K562 (cell line): ENCODE data around the gene EEF1A2. TPM values are rescaled to one million over a fixed set of nuclear protein-coding genes. Genes with fewer than 3 reads are reported as not detected.

ENCODE experiments used
- ATAC-seq: fragments of 200-7000 bp; cut with Tn5 transposase; 3 replicates; pipeline ENCODE4 v1.9.1; 2020; ENCODE audit warnings: moderate library complexity
- BruUV-seq: library from RNA; stranded (reverse); fragments of 400-500 nt; replicated peaks from 2 replicates; lab custom pipeline; 2021; lab: Mats Ljungman, UMichigan
- CTCF ChIA-PET: fragments of 300-600 bp; formaldehyde crosslinking; extraction: SDS; loops from one replicate; lab custom pipeline; 2021; ENCODE audit warnings: low intra/inter-chr PET ratio; lab: Yijun Ruan, JAX
- POLR2A ChIA-PET: fragments of 300-600, 350-650 bp; sonication (Branson Sonifier 250); formaldehyde crosslinking; extraction: SDS; loops from one replicate; lab custom pipeline; 2021; ENCODE audit warnings: antibody characterized with exemption, inconsistent platforms; lab: Yijun Ruan, JAX
- DNase-seq, 4 experiments: peaks; one replicate each; pipeline versions ENCODE4 v3.0.0 to v3.0.0-alpha.2; 2011 to 2018; ENCODE audit warnings: low spot score in 3 of 4, mixed read lengths in 3 of 4; ENCODE audit errors: extremely low read depth in 1 of 4
- FAIRE-seq: peaks from 2 replicates; lab custom pipeline; 2011; peaks lifted over from hg19 to GRCh38; lab: Jason Lieb, UNC
- H2AFZ ChIP-seq: 2 replicates; pipeline ENCODE4 v1.6.0; 2011; ENCODE audit warnings: low read depth, low read length, control low read depth, inconsistent platforms
- H3K27ac ChIP-seq: fragments of 200-600 bp; 3 replicates; pipeline ENCODE4 v1.8.0; 2011; ENCODE audit warnings: low read depth, mild to moderate bottlenecking, control low read depth, inconsistent platforms, low read length, moderate library complexity, mixed read lengths; ENCODE audit errors: extremely low read depth
- H3K27me3 ChIP-seq, 2 experiments: fragments of 300-600 bp in 1 of 2; 2 replicates in 1 of 2; 3 replicates in 1 of 2; pipeline versions ENCODE4 v1.6.0 to v1.8.0; 2011; ENCODE audit warnings: inconsistent platforms in 2 of 2, low read length in 2 of 2, mild to moderate bottlenecking in 1 of 2, mixed read lengths in 1 of 2, moderate library complexity in 1 of 2; ENCODE audit not compliant: control insufficient read depth in 2 of 2, insufficient read depth in 2 of 2
- H3K36me3 ChIP-seq: fragments of 300-600 bp; 3 replicates; pipeline ENCODE4 v1.8.0; 2011; ENCODE audit warnings: mild to moderate bottlenecking, low read length, inconsistent platforms; ENCODE audit not compliant: control insufficient read depth, insufficient read depth
- H3K4me1 ChIP-seq, 2 experiments: fragments of 200-600 bp in 1 of 2; replicated peaks in 1 of 2; 2 replicates in 1 of 2; 3 replicates in 1 of 2; pipeline versions ENCODE4 v1.5.1 to v1.8.0; 2011; ENCODE audit warnings: inconsistent platforms in 2 of 2, low read length in 2 of 2, mild to moderate bottlenecking in 1 of 2, mixed read lengths in 1 of 2, moderate library complexity in 1 of 2; ENCODE audit not compliant: control insufficient read depth in 2 of 2, insufficient read depth in 2 of 2
- H3K4me2 ChIP-seq: 2 replicates; pipeline ENCODE4 v1.6.1; 2011; ENCODE audit warnings: low read length, control low read depth, inconsistent platforms, mixed read lengths; ENCODE audit not compliant: insufficient read depth
- H3K4me3 ChIP-seq: fragments of 200-600 bp; sonication (generic), shearing (Covaris generic); 2 replicates; pipeline ENCODE4 v1.5.1; 2016; ENCODE audit warnings: control low read depth, inconsistent platforms
- H3K79me2 ChIP-seq: fragments of 200-600 bp; 3 replicates; pipeline ENCODE4 v1.8.0; 2011; ENCODE audit warnings: low read length, inconsistent platforms; ENCODE audit not compliant: control insufficient read depth, insufficient read depth
- H3K9ac ChIP-seq, 2 experiments: 2 replicates each; pipeline versions ENCODE4 v1.6.0 to v1.6.1; 2011; ENCODE audit warnings: low read depth in 2 of 2, low read length in 2 of 2, control low read depth in 1 of 2, inconsistent platforms in 1 of 2, mild to moderate bottlenecking in 1 of 2, mixed read lengths in 1 of 2; ENCODE audit not compliant: insufficient read depth in 1 of 2
- H3K9me1 ChIP-seq: one replicate; pipeline ENCODE4 v1.6.0; 2011; ENCODE audit warnings: inconsistent platforms, mild to moderate bottlenecking, low read length, moderate library complexity; ENCODE audit not compliant: control insufficient read depth, insufficient read depth
- H3K9me3 ChIP-seq: replicated peaks from 2 replicates; pipeline ENCODE4 v1.5.1; 2011; ENCODE audit warnings: low read depth, low read length, inconsistent platforms; ENCODE audit not compliant: control insufficient read depth, insufficient read depth
- H4K20me1 ChIP-seq: replicated peaks from 2 replicates; pipeline ENCODE4 v1.6.1; 2011; ENCODE audit warnings: low read length, inconsistent platforms, mixed read lengths; ENCODE audit not compliant: control insufficient read depth, insufficient read depth
- CEBPB ChIP-seq: fragments of 450-650 bp; IDR thresholded peaks from 2 replicates; pipeline ENCODE4 v1.6.1; 2016; ENCODE audit warnings: missing genetic modification characterization, missing compliant biosample characterization
- KDM1A ChIP-seq, 2 experiments: fragments of 450-650 bp; IDR thresholded peaks; 2 replicates each; pipeline ENCODE4 v1.6.1; 2016; ENCODE audit warnings: mild to moderate bottlenecking in 2 of 2
- RFX5 ChIP-seq: IDR thresholded peaks from 2 replicates; pipeline ENCODE4 v1.6.1; 2011; ENCODE audit warnings: low read depth, mild to moderate bottlenecking, improper control_type of control experiment, low read length
- ZNF175 ChIP-seq: fragments of 200-800 bp; sonication (Bioruptor generic); IDR thresholded peaks from 2 replicates; pipeline ENCODE4 v1.6.1; 2016; ENCODE audit warnings: low read depth, mild to moderate bottlenecking, missing genetic modification characterization, missing compliant biosample characterization
- WGBS: fragments of 100-300 bp; shearing (Covaris generic); methylation state at CpG from one replicate; pipeline ENCODE4 v1.1.6; 2016; ENCODE audit warnings: low coverage, mixed read lengths; ENCODE audit not compliant: insufficient coverage; ENCODE audit errors: missing lambda C conversion rate; 5-methylcytosine and 5-hydroxymethylcytosine counted together
- in situ Hi-C: fragments of 300-500 bp; cut with MboI; formaldehyde crosslinking; loops from 4 replicates; pipeline ENCODE4 v1.15.0; 2018; ENCODE audit warnings: inconsistent platforms, mixed read lengths
- intact Hi-C: fragments of 100-400 bp; cut with micrococcal nuclease; formaldehyde crosslinking; loops from 2 replicates; pipeline ENCODE4 v1.14.2; 2022
- polyA plus RNA-seq, 8 experiments: library from polyadenylated mRNA; depleted of rRNA in 4 of 8; stranded (reverse) in 5 of 8; unstranded in 3 of 8; fragments of >200 nt; fragmentation: Nextera tagmentation in 2 of 8; fragmentation: Illumina TruSeq in 1 of 8; extraction: Ambion mirVana in 2 of 8; extraction: Trizol in 1 of 8; gene quantifications; 2 replicates each; pipeline versions ENCODE4 v1.2.1 to v1.2.3, GENCODE V29; 2011 to 2014; ENCODE audit warnings: inconsistent platforms in 1 of 8, missing spikeins in 1 of 8
- total RNA-seq, 7 experiments: library from RNA; depleted of rRNA in 6 of 7; stranded (reverse); fragments of >200 nt in 6 of 7; fragmentation: Illumina TruSeq in 2 of 7; extraction: Trizol in 2 of 7; gene quantifications; 2 replicates each; pipeline versions ENCODE4 v1.2.1 to v1.2.3, GENCODE V29; 2011 to 2021; ENCODE audit warnings: low replicate concordance in 1 of 7
- TF ChIP-seq, protein P1 (sequence below), 3 experiments: fragments of 200-800 bp in 1 of 3; fragments of 250-450 bp in 1 of 3; fragments of 450-650 bp in 1 of 3; sonication (Bioruptor Pico) in 1 of 3; sonication (Bioruptor generic) in 1 of 3; formaldehyde crosslinking in 1 of 3; IDR thresholded peaks; 2 replicates each; pipeline versions ENCODE4 v1.6.1 to v1.8.0; 2016 to 2022; ENCODE audit warnings: mild to moderate bottlenecking in 2 of 3, missing genetic modification characterization in 2 of 3, missing compliant biosample characterization in 1 of 3, moderate library complexity in 1 of 3
- TF ChIP-seq, protein P2 (sequence below), 2 experiments: fragments of 450-650 bp in 1 of 2; sonication (generic) in 1 of 2; formaldehyde crosslinking in 1 of 2; IDR thresholded peaks; 2 replicates each; pipeline versions ENCODE4 v1.7.1 to v1.9.0; 2016 to 2022; ENCODE audit warnings: inconsistent platforms in 1 of 2, mild to moderate bottlenecking in 1 of 2, missing genetic modification reagents in 1 of 2

The EEF1A2 gene
- total and polyA plus RNA-seq, 9 of the 15 experiments (the other 6 are each of a cell fraction or from before 2014, with no cell fraction given): 0.04 to 29.6 (median 11.5) TPM

DNA sequence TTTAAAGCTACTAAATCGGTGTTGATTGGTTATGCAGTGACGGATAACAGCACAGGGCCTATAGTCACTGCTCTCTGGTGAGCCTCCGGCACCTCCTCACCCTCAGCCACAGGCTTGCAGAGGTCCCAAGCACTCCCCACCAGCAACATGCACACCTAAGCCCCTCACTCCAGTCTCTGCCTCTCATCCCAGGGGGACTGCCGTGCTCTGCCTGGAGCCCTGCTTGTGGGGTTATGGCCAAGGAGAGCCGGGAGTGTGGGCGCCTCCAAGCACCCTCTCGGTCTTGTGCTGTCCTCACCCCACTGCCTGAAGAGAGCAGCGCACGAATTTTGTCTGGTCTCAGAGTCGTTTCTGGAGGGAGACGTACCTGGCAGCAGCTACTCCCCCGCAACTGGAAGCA lies 6.8 kb upstream of the EEF1A2 start (continued):
- TF ChIP-seq, protein P1, sequence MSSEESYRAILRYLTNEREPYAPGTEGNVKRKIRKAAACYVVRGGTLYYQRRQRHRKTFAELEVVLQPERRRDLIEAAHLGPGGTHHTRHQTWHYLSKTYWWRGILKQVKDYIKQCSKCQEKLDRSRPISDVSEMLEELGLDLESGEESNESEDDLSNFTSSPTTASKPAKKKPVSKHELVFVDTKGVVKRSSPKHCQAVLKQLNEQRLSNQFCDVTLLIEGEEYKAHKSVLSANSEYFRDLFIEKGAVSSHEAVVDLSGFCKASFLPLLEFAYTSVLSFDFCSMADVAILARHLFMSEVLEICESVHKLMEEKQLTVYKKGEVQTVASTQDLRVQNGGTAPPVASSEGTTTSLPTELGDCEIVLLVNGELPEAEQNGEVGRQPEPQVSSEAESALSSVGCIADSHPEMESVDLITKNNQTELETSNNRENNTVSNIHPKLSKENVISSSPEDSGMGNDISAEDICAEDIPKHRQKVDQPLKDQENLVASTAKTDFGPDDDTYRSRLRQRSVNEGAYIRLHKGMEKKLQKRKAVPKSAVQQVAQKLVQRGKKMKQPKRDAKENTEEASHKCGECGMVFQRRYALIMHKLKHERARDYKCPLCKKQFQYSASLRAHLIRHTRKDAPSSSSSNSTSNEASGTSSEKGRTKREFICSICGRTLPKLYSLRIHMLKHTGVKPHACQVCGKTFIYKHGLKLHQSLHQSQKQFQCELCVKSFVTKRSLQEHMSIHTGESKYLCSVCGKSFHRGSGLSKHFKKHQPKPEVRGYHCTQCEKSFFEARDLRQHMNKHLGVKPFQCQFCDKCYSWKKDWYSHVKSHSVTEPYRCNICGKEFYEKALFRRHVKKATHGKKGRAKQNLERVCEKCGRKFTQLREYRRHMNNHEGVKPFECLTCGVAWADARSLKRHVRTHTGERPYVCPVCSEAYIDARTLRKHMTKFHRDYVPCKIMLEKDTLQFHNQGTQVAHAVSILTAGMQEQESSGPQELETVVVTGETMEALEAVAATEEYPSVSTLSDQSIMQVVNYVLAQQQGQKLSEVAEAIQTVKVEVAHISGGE (CRISPR knock-in tag; IDR thresholded peaks at IDR 0.05): no peak
- TF ChIP-seq ZNF175: no peak

DNA sequence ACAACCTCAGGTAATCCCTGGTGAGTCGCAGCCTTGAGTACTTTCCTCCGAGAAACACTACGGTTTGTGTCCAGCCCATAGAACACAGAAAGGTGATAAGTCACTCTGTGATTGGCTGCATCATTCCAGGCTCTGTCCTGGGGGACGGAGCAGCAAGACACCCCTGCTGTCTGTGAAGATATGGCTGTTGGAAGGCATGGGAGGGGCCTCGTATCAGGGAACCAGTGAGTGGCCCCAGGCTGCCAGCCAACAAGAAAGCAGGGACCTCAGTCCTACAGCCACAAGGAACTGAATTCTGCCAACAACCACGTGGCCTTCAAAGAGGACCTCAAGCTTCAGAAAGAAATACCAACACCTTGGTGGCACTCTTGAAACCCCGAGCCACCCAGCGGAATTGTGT lies 6.4 kb upstream of the EEF1A2 start:
- FAIRE-seq (peak; percentile 11), DNase-seq (no peak), ATAC-seq (no peak)
- intact Hi-C loops (no loop called here), in situ Hi-C loops (no loop called here)
- H3K27me3 ChIP-seq: peaks cover 18 to 36% of the 10 kb centered on the region in 2 experiments
- H3K27ac ChIP-seq: no peak overlapping the region
- 6% methylated on average over 8 of the region's 8 CpGs for WGBS
- H3K4me1 ChIP-seq: peaks cover 0 to 42% of the 10 kb centered on the region in 2 experiments; a peak in 4 of 5 replicates
- POLR2A ChIA-PET: interaction anchor here (0.6 to 1.3 kb wide), 3 partner anchors 11 to 18 kb away, joined by 3 to 4 read pairs (median 4); partner anchors contain the start of gene PPDPF
- no peaks in the 10 kb centered on the region for H3K79me2 ChIP-seq
- no peaks in the 10 kb centered on the region for H3K9me1 ChIP-seq
- no peak overlapping the region for H3K4me3 ChIP-seq
- no peaks in the 10 kb centered on the region for H3K36me3 ChIP-seq
- peaks cover 6% of the 10 kb centered on the region for H3K9me3 ChIP-seq
- no peak overlapping the region for H3K4me2 ChIP-seq
- no peak overlapping the region for H3K9ac ChIP-seq
- CTCF ChIA-PET: no interaction called here
- no peaks in the 10 kb centered on the region for H4K20me1 ChIP-seq
- no TSS peak for BruUV-seq
- no peak overlapping the region for H2AFZ ChIP-seq
- TF ChIP-seq RFX5 (no peak), KDM1A (IDR thresholded peaks at IDR 0.05) (no peak), CEBPB (tag) (no peak)
- TF ChIP-seq, protein P2, sequence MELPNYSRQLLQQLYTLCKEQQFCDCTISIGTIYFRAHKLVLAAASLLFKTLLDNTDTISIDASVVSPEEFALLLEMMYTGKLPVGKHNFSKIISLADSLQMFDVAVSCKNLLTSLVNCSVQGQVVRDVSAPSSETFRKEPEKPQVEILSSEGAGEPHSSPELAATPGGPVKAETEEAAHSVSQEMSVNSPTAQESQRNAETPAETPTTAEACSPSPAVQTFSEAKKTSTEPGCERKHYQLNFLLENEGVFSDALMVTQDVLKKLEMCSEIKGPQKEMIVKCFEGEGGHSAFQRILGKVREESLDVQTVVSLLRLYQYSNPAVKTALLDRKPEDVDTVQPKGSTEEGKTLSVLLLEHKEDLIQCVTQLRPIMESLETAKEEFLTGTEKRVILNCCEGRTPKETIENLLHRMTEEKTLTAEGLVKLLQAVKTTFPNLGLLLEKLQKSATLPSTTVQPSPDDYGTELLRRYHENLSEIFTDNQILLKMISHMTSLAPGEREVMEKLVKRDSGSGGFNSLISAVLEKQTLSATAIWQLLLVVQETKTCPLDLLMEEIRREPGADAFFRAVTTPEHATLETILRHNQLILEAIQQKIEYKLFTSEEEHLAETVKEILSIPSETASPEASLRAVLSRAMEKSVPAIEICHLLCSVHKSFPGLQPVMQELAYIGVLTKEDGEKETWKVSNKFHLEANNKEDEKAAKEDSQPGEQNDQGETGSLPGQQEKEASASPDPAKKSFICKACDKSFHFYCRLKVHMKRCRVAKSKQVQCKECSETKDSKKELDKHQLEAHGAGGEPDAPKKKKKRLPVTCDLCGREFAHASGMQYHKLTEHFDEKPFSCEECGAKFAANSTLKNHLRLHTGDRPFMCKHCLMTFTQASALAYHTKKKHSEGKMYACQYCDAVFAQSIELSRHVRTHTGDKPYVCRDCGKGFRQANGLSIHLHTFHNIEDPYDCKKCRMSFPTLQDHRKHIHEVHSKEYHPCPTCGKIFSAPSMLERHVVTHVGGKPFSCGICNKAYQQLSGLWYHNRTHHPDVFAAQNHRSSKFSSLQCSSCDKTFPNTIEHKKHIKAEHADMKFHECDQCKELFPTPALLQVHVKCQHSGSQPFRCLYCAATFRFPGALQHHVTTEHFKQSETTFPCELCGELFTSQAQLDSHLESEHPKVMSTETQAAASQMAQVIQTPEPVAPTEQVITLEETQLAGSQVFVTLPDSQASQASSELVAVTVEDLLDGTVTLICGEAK (IDR thresholded peaks at IDR 0.05): no peak
- TF ChIP-seq, protein P2 (CRISPR knock-in tag; IDR thresholded peaks at IDR 0.05): no peak
